Transverse colon (tissue), 4 donors: ENCODE measurements around the gene TAF11L2. TPM values are rescaled to one million over a fixed set of nuclear protein-coding genes. Genes with fewer than 3 reads are reported as not detected.
"Not testable (repeated sequence)": the region's sequence is repeated elsewhere in the genome, so short reads cannot be mapped to it uniquely, and the experiment has no call there.

Experiments used
- DNase-seq: peaks from one replicate; pipeline ENCODE4 v3.0.0-alpha.2; 2019
- H3K27ac ChIP-seq, 4 donors: fragments of 200-600 bp; sonication (generic); 2 replicates each; pipeline ENCODE4 v1.5.1; 2016 to 2018; ENCODE audit warnings: inconsistent platforms in 4 of 4
- H3K27me3 ChIP-seq: fragments of 200-600 bp; sonication (generic); 2 replicates; pipeline ENCODE4 v1.5.1; 2017; ENCODE audit warnings: inconsistent platforms
- H3K36me3 ChIP-seq, 4 donors: fragments of 200-600 bp; sonication (generic); 2 replicates each; pipeline ENCODE4 v1.5.1; 2017 to 2019; ENCODE audit warnings: inconsistent platforms in 4 of 4
- H3K4me1 ChIP-seq, 4 donors: fragments of 200-600 bp; sonication (generic); 2 replicates each; pipeline ENCODE4 v1.5.1; 2017 to 2020; ENCODE audit warnings: inconsistent platforms in 4 of 4
- H3K4me3 ChIP-seq, 4 donors: fragments of 200-600 bp; sonication (generic); 1 replicate in 1 of 4; 2 replicates in 3 of 4; pipeline versions ENCODE4 v1.5.1 to v1.6.1; 2017 to 2019; ENCODE audit warnings: inconsistent platforms in 4 of 4
- H3K9me3 ChIP-seq, 2 donors: fragments of 200-600 bp; sonication (generic); 2 replicates each; pipeline ENCODE4 v1.5.1; 2017 to 2019; ENCODE audit warnings: inconsistent platforms in 2 of 2
- CTCF ChIP-seq, 5 experiments: fragments of 200-600 bp in 3 of 5; fragments of 450-650 bp in 2 of 5; sonication (generic) in 3 of 5; IDR thresholded peaks; 1 replicate in 2 of 5; 2 replicates in 3 of 5; pipeline ENCODE4 v1.5.1; 2016 to 2017; ENCODE audit warnings: antibody characterized with exemption in 5 of 5, inconsistent platforms in 3 of 5, mild to moderate bottlenecking in 2 of 5, moderate library complexity in 1 of 5
- EP300 ChIP-seq: sonication (generic); formaldehyde crosslinking; IDR thresholded peaks from one replicate; pipeline ENCODE4 v1.6.1; 2017; ENCODE audit warnings: antibody characterized with exemption, low read depth
- POLR2A ChIP-seq: fragments of 450-650 bp; IDR thresholded peaks from one replicate; pipeline ENCODE4 v1.6.1; 2016; ENCODE audit warnings: antibody characterized with exemption, mild to moderate bottlenecking, moderate library complexity
- POLR2AphosphoS5 ChIP-seq, 3 donors: sonication (generic); formaldehyde crosslinking; IDR thresholded peaks; one replicate each; pipeline ENCODE4 v1.6.1; 2016; ENCODE audit warnings: antibody characterized with exemption in 3 of 3
- WGBS, 2 donors: methylation state at CpG; one replicate each; pipeline ENCODE4 v1.1.5; 2018; ENCODE audit warnings: low coverage in 1 of 2; 5-methylcytosine and 5-hydroxymethylcytosine counted together
- in situ Hi-C, 4 donors: fragments of 200-750 bp; cut with MboI; loops; one replicate each; pipeline versions ENCODE4 v1.15.0 to v1.15.1; 2017; ENCODE audit warnings: low sequenced_read_pairs in 3 of 4, low pct_ligation_motif_present in 1 of 4, low pct_unique_long_range_greater_than_20kb in 1 of 4
- intact Hi-C: fragments of 100-400 bp; cut with DNase I; formaldehyde crosslinking; loops from one replicate; pipeline ENCODE4 v1.15.1; 2023; ENCODE audit warnings: low total_unique reads
- total RNA-seq, 4 donors: library from RNA; depleted of rRNA; stranded (reverse); fragments of >200 nt; gene quantifications; one replicate each; pipeline ENCODE4 v1.1.0, GENCODE V29; 2016

Gene TAF11L2
- total RNA-seq, 4 donors from 2014 or later, result not detected

- H3K4me3 ChIP-seq, result no peak overlapping the region
- 82% methylated on average over 5 of the region's 5 CpGs; no CpG with 5 or more reads in 1 of the 2 donors for WGBS, 2 donors
- in situ Hi-C loops (no loop called here), intact Hi-C loops (no loop called here)
- DNase-seq, result no peak
- H3K9me3 ChIP-seq, result no peaks in the 10 kb centered on the region
- H3K27ac ChIP-seq, result no peak overlapping the region
- H3K36me3 ChIP-seq, result no peaks in the 10 kb centered on the region
- H3K4me1 ChIP-seq, result no peaks in the 10 kb centered on the region
- TF ChIP-seq EP300, result no peak
- no peak for TF ChIP-seq POLR2AphosphoS5 (IDR thresholded peaks at IDR 0.05)
- TF ChIP-seq POLR2A, result no peak
- no peak for TF ChIP-seq CTCF (IDR thresholded peaks at IDR 0.05)
- no peaks in the 10 kb centered on the region for H3K27me3 ChIP-seq
These were observed 34.4 kb upstream of the TAF11L2 start for GRCh38 chr5:17463653-17464052.

- no peak overlapping the region for H3K27ac ChIP-seq
- in situ Hi-C loops, result no loop called here
- H3K4me1 ChIP-seq, result no peaks in the 10 kb centered on the region
- no peak for DNase-seq
- intact Hi-C loops, result no loop called here
- no peaks in the 10 kb centered on the region for H3K27me3 ChIP-seq
- no peaks in the 10 kb centered on the region for H3K9me3 ChIP-seq
- TF ChIP-seq POLR2A (no peak), CTCF (IDR thresholded peaks at IDR 0.05) (no peak), POLR2AphosphoS5 (IDR thresholded peaks at IDR 0.05) (no peak), EP300 (no peak)
- H3K36me3 ChIP-seq, result no peaks in the 10 kb centered on the region
- H3K4me3 ChIP-seq, result no peak overlapping the region
These were observed 28.0 kb upstream of the TAF11L2 start for GRCh38 chr5:17470064-17470463.

- H3K4me3 ChIP-seq, H3K27me3 ChIP-seq, H3K27ac ChIP-seq, H3K4me1 ChIP-seq, intact Hi-C loops, H3K36me3 ChIP-seq, H3K9me3 ChIP-seq, in situ Hi-C loops, DNase-seq: not testable (repeated sequence)
These were observed 23.0 kb upstream of the TAF11L2 start for GRCh38 chr5:17475064-17475463.

- intact Hi-C loops, result no loop called here
- no peak overlapping the region for H3K27ac ChIP-seq
- in situ Hi-C loops, result no loop called here
- no peaks in the 10 kb centered on the region for H3K9me3 ChIP-seq
- no peaks in the 10 kb centered on the region for H3K27me3 ChIP-seq
- TF ChIP-seq POLR2AphosphoS5 (IDR thresholded peaks at IDR 0.05), result no peak
- no peak for TF ChIP-seq POLR2A
- TF ChIP-seq CTCF (IDR thresholded peaks at IDR 0.05), result no peak
- TF ChIP-seq EP300, result no peak
- no peaks in the 10 kb centered on the region for H3K36me3 ChIP-seq
- WGBS, 2 donors, result 77 to 83% methylated on average over 3 of the region's 3 CpGs
- H3K4me1 ChIP-seq, result no peaks in the 10 kb centered on the region
- no peak overlapping the region for H3K4me3 ChIP-seq
- no peak for DNase-seq
These were observed 21.0 kb upstream of the TAF11L2 start for GRCh38 chr5:17477043-17477442.

GRCh38 chr5:17477573-17478265 is 20.3 kb upstream of the TAF11L2 start:
- Histone ChIP-seq H3K4me1 (no peaks in the 10 kb centered on the region), H3K36me3 (no peaks in the 10 kb centered on the region), H3K27ac (no peak overlapping the region), H3K4me3 (no peak overlapping the region), H3K27me3 (no peaks in the 10 kb centered on the region), H3K9me3 (no peaks in the 10 kb centered on the region)
- intact Hi-C loops (no loop called here), in situ Hi-C loops (no loop called here)
- TF ChIP-seq EP300, result no peak
- DNase-seq, result no peak
- 64 to 79% methylated on average over 5 to 7 of the region's 7 CpGs for WGBS, 2 donors
